HUES64 (cell line): ENCODE measurements around the gene NMBR. TPM values are rescaled to one million over a fixed set of nuclear protein-coding genes. Genes with fewer than 3 reads are reported as not detected.
"Not testable (repeated sequence)": the region's sequence is repeated elsewhere in the genome, so short reads cannot be mapped to it uniquely, and the experiment has no call there.

Experiments
- H3K27ac ChIP-seq: 2 replicates; pipeline ENCODE4 v1.7.0; 2013; ENCODE audit warnings: low read depth, low read length, inconsistent platforms
- H3K27me3 ChIP-seq: 2 replicates; pipeline ENCODE4 v1.6.1; 2013; ENCODE audit warnings: mild to moderate bottlenecking, low read length; ENCODE audit not compliant: insufficient read depth
- H3K36me3 ChIP-seq: 2 replicates; pipeline ENCODE4 v1.6.1; 2013; ENCODE audit warnings: mild to moderate bottlenecking, low read length; ENCODE audit not compliant: insufficient read depth
- H3K4me1 ChIP-seq: 2 replicates; pipeline ENCODE4 v1.6.1; 2013; ENCODE audit warnings: mild to moderate bottlenecking, low read length, moderate library complexity; ENCODE audit not compliant: insufficient read depth
- H3K4me3 ChIP-seq: 2 replicates; pipeline ENCODE4 v1.5.1; 2013; ENCODE audit warnings: mild to moderate bottlenecking, low read length, moderate library complexity
- H3K9ac ChIP-seq: 2 replicates; pipeline ENCODE4 v1.6.1; 2013; ENCODE audit warnings: mild to moderate bottlenecking, low read depth, low read length
- H3K9me3 ChIP-seq: 2 replicates; pipeline ENCODE4 v1.6.1; 2013; ENCODE audit warnings: low read depth, low read length; ENCODE audit not compliant: insufficient read depth
- WGBS: fragments of 150-250, 120-280 bp; methylation state at CpG from one replicate; pipeline ENCODE4 v1.1.7; 2013; ENCODE audit warnings: missing lambda C conversion rate; 5-methylcytosine and 5-hydroxymethylcytosine counted together
- polyA plus RNA-seq, 2 experiments: library from polyadenylated mRNA; stranded (reverse); fragments of 50-300 nt; gene quantifications; one replicate each; pipeline ENCODE4 v1.2.3, GENCODE V29; 2013

The NMBR gene
- polyA plus RNA-seq (2013, experiment 1 of 2): not detected
- polyA plus RNA-seq (2013, experiment 2 of 2): not detected

DNA sequence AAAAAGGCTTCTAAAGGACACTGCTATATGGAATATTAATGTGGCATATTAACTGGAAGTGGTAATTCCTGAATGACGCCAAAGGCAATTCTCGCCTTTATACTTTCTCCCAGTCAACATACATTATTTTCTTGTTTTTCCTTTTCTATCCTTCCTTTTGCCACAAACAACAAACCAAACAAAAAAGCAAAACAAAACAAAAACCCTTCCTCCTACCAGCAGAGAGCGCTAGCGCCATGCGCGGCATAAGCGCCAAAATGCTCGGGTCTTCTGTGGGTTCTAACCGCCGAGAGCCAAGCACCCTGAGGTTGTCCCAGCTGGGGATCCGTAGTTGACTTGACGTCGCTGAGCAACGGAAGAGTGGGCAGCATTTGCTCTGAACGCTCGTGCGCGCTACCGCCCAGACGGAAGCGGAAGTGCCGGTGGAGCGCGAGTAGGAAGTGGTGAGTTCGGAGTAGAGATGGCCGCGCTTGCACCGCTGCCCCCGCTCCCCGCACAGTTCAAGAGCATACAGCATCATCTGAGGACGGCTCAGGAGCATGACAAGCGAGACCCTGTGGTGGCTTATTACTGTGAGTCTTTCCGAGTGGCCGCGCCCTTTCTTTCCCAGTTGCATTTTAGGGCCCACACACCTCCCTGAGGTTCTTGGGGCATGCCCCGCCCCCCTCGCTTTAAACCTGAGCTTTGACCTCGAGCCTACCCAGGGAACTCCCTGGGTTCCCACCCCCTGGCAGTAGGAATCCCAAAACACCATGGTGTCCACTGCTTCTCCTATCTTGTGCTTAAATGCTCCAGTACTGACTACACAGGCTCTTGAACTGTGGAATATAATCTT is at the start of gene NMBR, which contains the start of gene VTA1:
TSS of gene NMBR (minus strand) at position 295 of the 835 bp plus-strand sequence. CDS start 58,464 bp downstream, outside the sequence.
TSS of gene VTA1 (plus strand) at position 436 of the 835 bp plus-strand sequence. CDS start at position 461, 25 bp downstream.
- Histone ChIP-seq H3K9ac (peak within 1 kb of the TSS; percentile 58), H3K36me3 (peaks cover 4% of the 10 kb centered on the region; the same call in 1 of the 2 replicates), H3K27ac (peak within 1 kb of the TSS; percentile 42), H3K9me3 (no peaks in the 10 kb centered on the region), H3K27me3 (no peaks in the 10 kb centered on the region), H3K4me1 (peaks cover 16% of the 10 kb centered on the region), H3K4me3 (peak within 1 kb of the TSS; percentile 82)
- under 1% methylated on average over 38 of the region's 38 CpGs for WGBS

DNA sequence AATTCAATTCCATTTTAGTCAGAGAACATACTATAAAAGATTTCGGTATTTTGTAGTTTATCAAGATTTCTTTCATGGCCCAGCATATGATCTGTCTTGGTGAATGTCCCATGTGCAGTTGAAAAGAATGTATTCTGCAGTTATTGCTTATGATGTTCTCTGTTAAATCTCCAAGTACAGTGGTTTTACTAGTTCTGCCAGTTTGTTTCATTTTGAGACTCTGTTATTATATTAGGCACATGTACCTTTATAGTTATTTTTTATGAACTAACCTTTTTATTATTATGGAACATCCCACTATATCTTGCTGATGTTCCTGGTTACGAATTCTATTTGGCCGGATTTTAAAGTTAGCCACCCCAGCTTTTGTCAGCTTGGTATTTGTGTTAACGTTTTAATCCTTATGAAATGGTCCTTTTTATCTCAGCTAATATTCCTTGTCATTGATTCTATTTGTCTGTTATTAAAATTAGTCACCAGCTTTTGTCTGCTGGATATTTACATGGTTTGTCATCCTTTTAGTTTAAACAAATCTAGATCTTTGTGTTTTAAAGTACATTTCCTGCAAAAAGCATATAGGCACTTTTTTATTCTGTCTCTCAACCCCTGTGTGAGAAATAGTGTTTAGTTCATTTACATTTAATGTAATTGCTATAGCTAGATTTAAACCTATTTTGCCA is 49.1 kb upstream of the NMBR start:
- no peaks in the 10 kb centered on the region for H3K27me3 ChIP-seq
- no peaks in the 10 kb centered on the region for H3K4me1 ChIP-seq
- H3K9ac ChIP-seq: no peak overlapping the region
- H3K27ac ChIP-seq: no peak overlapping the region
- 99% methylated on average over 4 of the region's 4 CpGs for WGBS
- H3K36me3 ChIP-seq: peaks cover 27% of the 10 kb centered on the region
- H3K9me3 ChIP-seq: no peaks in the 10 kb centered on the region
- no peak overlapping the region for H3K4me3 ChIP-seq

DNA sequence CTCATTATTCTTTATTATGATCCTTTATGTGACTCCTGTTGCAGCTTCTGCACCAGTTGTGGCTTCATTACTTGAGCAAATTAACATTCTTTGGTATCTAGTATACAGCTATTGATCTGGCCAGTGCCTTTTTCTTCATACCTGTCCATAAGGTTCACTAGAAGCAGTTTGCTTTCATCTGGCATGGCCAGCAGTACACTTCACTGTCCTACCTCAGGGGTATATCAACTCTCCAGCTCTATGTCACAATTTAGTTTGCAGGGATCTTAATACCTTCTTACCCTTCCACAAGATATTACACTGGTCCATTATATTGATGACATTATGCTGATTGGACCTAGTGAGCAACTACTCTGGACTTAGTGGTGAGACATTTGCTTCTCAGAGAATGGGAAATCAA is 46.7 kb upstream of the NMBR start:
- Histone ChIP-seq H3K4me3 (no peak overlapping the region), H3K9me3 (no peaks in the 10 kb centered on the region), H3K9ac (no peak overlapping the region), H3K4me1 (no peaks in the 10 kb centered on the region), H3K27ac (no peak overlapping the region), H3K27me3 (no peaks in the 10 kb centered on the region), H3K36me3 (peaks cover 21% of the 10 kb centered on the region)

DNA sequence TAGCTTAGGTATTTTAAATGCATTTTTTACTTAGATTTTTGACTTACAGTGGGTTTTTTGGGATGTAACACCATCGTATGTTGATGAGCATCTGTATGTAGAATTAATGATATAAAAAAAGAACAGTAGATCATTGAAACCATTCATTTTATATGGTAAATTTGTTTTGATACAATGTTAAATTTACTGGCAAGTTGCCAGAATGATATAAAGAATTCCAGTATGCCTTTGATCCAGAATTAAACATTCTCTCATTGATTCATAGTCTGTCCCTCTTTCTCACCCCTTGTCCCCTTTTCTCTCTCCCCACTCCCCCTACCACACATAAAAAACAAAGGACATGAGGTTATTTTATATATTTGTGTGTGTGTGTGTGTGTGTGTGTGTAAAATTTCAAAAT is 45.4 kb upstream of the NMBR start:
- Histone ChIP-seq H3K36me3 (peaks cover 16% of the 10 kb centered on the region), H3K27ac (no peak overlapping the region), H3K27me3 (no peaks in the 10 kb centered on the region), H3K4me3 (no peak overlapping the region), H3K9ac (no peak overlapping the region), H3K9me3 (no peaks in the 10 kb centered on the region), H3K4me1 (no peaks in the 10 kb centered on the region)
- WGBS: no CpG with 5 or more reads among the region's 1 CpG

GRCh38 chr6:142189057-142189456 is 42.1 kb upstream of the NMBR start:
- H3K4me3 ChIP-seq: no peak overlapping the region
- peaks cover 16% of the 10 kb centered on the region for H3K36me3 ChIP-seq
- no peak overlapping the region for H3K9ac ChIP-seq
- no peak overlapping the region for H3K27ac ChIP-seq
- H3K9me3 ChIP-seq: no peaks in the 10 kb centered on the region
- 90% methylated on average over 2 of the region's 2 CpGs for WGBS
- H3K27me3 ChIP-seq: no peaks in the 10 kb centered on the region
- no peaks in the 10 kb centered on the region for H3K4me1 ChIP-seq

GRCh38 chr6:142188341-142188740 is 41.4 kb upstream of the NMBR start:
- H3K4me3 ChIP-seq, H3K4me1 ChIP-seq, H3K9me3 ChIP-seq, H3K27me3 ChIP-seq, H3K27ac ChIP-seq, H3K9ac ChIP-seq: not testable (repeated sequence)
- H3K36me3 ChIP-seq: peaks cover 16% of the 10 kb centered on the region
- 98% methylated on average over 8 of the region's 8 CpGs for WGBS

DNA sequence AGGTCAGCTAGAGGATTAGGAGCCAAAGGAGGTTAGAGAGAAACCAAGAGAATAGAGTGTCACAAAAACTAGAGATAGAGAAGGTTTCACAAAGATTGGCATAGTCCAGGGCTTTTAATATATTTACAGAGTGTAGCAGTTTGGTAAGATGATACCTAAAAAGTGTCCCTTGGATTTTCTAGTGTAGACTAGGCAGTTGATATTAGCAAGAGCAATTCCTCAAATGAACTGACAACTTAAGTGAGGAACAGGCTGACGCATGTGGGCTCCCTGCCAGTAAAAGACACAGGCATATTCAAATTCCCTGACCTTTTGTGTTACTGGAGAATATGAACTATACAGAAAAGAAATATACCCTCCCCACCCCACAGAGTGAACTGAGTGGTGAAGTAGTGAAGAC is 40.3 kb upstream of the NMBR start:
- Histone ChIP-seq H3K4me3 (no peak overlapping the region), H3K9me3 (no peaks in the 10 kb centered on the region), H3K27ac (no peak overlapping the region), H3K9ac (no peak overlapping the region), H3K36me3 (peaks cover 18% of the 10 kb centered on the region), H3K4me1 (no peaks in the 10 kb centered on the region), H3K27me3 (no peaks in the 10 kb centered on the region)
- no CpG with 5 or more reads among the region's 1 CpG for whole genome bisulfite sequencing

- Histone ChIP-seq H3K27ac (no peak overlapping the region), H3K4me1 (no peaks in the 10 kb centered on the region), H3K9ac (no peak overlapping the region), H3K9me3 (no peaks in the 10 kb centered on the region), H3K36me3 (peaks cover 17% of the 10 kb centered on the region), H3K4me3 (no peak overlapping the region), H3K27me3 (no peaks in the 10 kb centered on the region)
- 97% methylated on average over 1 of the region's 1 CpG for WGBS
Measured at GRCh38 chr6:142185641-142186040, 38.7 kb upstream of the NMBR start.

DNA sequence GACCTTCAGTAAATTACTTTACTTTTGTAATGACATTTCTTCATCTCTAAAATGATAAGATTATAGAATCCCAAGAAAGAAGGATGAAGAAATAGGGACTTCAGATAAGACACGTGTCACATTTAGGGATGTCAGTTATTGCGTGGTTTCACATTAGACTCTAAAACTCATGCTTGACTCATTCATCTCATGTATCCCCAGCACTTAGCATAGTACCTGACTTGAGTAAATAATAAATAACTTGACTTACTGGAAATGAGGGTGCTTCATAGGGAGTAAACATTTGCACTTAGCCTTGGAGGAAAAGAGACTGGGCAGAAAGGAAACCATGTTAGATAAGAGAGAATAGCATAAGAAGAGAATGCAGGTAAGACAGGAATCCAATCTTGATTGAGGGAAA is 37.4 kb upstream of the NMBR start:
- Histone ChIP-seq H3K4me1 (no peaks in the 10 kb centered on the region), H3K4me3 (no peak overlapping the region), H3K9ac (no peak overlapping the region), H3K27me3 (no peaks in the 10 kb centered on the region), H3K27ac (no peak overlapping the region), H3K9me3 (no peaks in the 10 kb centered on the region), H3K36me3 (peaks cover 7% of the 10 kb centered on the region)
- WGBS: 95% methylated on average over 2 of the region's 2 CpGs

GRCh38 chr6:142183351-142183750 is 36.4 kb upstream of the NMBR start:
- 100% methylated on average over 1 of the region's 1 CpG for WGBS

GRCh38 chr6:142182004-142182403 is 35.1 kb upstream of the NMBR start:
- peaks cover 14% of the 10 kb centered on the region for H3K36me3 ChIP-seq
- no peak overlapping the region for H3K27ac ChIP-seq
- H3K9me3 ChIP-seq: no peaks in the 10 kb centered on the region
- no peak overlapping the region for H3K9ac ChIP-seq
- H3K27me3 ChIP-seq: no peaks in the 10 kb centered on the region
- H3K4me1 ChIP-seq: no peaks in the 10 kb centered on the region
- H3K4me3 ChIP-seq: no peak overlapping the region

More at GRCh38 chr6:142183351-142183750, 36.4 kb upstream of the NMBR start:
- Histone ChIP-seq H3K9me3 (no peaks in the 10 kb centered on the region), H3K36me3 (peaks cover 4% of the 10 kb centered on the region; the same call in 1 of the 2 replicates), H3K27ac (no peak overlapping the region), H3K4me3 (no peak overlapping the region), H3K27me3 (no peaks in the 10 kb centered on the region), H3K4me1 (no peaks in the 10 kb centered on the region), H3K9ac (no peak overlapping the region)
